ENCODE measurements around the gene ARHGEF19.
"Not testable (repeated sequence)": the region's sequence is repeated elsewhere in the genome, so short reads cannot be mapped to it uniquely, and the experiment has no call there.

The ARHGEF19 gene

DNA sequence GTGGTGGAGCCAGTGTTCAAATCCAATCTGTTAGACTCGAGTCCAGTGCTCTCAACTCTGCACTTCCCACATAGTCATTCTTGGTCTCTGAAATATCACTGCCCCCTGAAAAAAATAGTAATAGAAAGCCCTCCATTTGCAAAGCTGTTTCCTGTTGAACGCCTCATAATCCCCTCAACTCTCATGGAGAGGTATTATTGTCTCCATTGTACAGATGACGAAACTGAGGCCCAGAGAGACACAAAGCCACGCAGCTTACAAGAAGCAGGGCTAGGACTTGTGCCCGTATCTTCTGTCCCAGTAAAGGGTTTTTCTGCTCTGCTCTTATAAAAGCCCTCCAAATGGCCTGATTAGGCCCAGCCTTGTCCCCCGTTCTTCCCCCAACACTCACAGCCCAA lies 6.2 kb upstream of the ARHGEF19 start:
- Histone ChIP-seq H3K36me3 (ENCODE audit: control insufficient read depth in 2 of 2, insufficient read depth in 2 of 2, low read length in 2 of 2) (no peaks in the 10 kb centered on the region), H3K4me1 (ENCODE audit: control insufficient read depth, insufficient read depth, low read length) (peaks cover 22% of the 10 kb centered on the region), H3K4me3 (ENCODE audit: low read length in 2 of 2) (no peak overlapping the region), H3K9me3 (ENCODE audit: control insufficient read depth in 2 of 2, low read length in 2 of 2) (no peaks in the 10 kb centered on the region), H3K27me3 (ENCODE audit: control insufficient read depth in 1 of 2, insufficient read depth in 2 of 2, low read length in 2 of 2) (no peaks in the 10 kb centered on the region), H3K9ac (ENCODE audit: low read length in 2 of 2) (no peak overlapping the region), H3K27ac (ENCODE audit: low read length) (no peak overlapping the region)

GRCh38 chr1:16218014-16218673 lies 5.7 kb upstream of the ARHGEF19 start:
- Histone ChIP-seq H3K9me3 (ENCODE audit: control insufficient read depth in 2 of 2, low read length in 2 of 2) (no peaks in the 10 kb centered on the region), H3K27me3 (ENCODE audit: control insufficient read depth in 1 of 2, insufficient read depth in 2 of 2, low read length in 2 of 2) (no peaks in the 10 kb centered on the region), H3K36me3 (ENCODE audit: control insufficient read depth in 2 of 2, insufficient read depth in 2 of 2, low read length in 2 of 2) (no peaks in the 10 kb centered on the region), H3K4me3 (ENCODE audit: low read length in 2 of 2) (peak overlapping the region in 1 of 2 donors; percentile 54), H3K4me1 (ENCODE audit: control insufficient read depth, insufficient read depth, low read length) (peaks cover 22% of the 10 kb centered on the region), H3K9ac (ENCODE audit: low read length in 2 of 2) (no peak overlapping the region), H3K27ac (ENCODE audit: low read length) (no peak overlapping the region)

DNA sequence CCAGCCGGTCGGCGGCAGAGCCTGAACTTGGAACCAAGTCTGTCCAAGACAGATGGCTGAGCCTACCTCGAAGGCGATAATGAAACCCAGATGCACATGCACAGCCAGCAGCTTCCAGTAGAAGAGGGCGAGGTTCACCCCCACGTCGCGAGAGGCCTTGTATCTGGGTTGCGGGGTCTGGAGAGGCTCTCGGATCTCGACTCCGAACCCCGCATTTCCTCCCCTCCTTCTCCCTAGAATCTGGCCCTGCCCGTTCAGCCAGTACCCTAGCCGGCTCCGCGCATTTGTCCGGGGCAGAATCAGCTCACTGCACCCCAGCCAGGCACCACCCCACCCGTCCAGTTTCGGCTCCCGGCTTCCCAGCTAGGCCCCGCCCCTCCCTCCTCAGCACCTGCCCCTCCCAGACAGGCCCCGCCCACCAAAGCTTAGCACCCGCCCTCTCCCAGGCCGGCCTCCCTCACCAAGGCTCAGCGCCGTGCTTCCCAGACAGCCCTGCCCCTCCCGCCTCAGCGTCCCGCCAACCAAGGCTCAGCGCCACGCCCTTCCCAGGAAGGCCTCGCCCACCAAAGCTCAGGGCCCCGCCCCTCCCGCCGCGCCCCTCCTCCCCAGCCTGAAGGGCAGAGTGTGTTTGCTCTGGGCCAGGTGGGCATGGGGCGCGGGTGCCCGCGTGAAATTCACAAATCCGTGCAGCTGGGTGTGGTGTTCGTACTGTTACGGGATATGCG lies 4.8 kb upstream of the ARHGEF19 start:
- no peaks in the 10 kb centered on the region for H3K27me3 ChIP-seq (ENCODE audit: control insufficient read depth in 1 of 2, insufficient read depth in 2 of 2, low read length in 2 of 2)
- no peak overlapping the region for H3K27ac ChIP-seq (ENCODE audit: low read length)

GRCh38 chr1:16215882-16216753 lies 3.7 kb upstream of the ARHGEF19 start:
- Histone ChIP-seq H3K4me3 (ENCODE audit: low read length in 2 of 2) (peak overlapping the region; percentile 66 to 76), H3K9me3 (ENCODE audit: control insufficient read depth in 2 of 2, low read length in 2 of 2) (no peaks in the 10 kb centered on the region), H3K27me3 (ENCODE audit: control insufficient read depth in 1 of 2, insufficient read depth in 2 of 2, low read length in 2 of 2) (no peaks in the 10 kb centered on the region), H3K27ac (ENCODE audit: low read length) (no peak overlapping the region), H3K36me3 (ENCODE audit: control insufficient read depth in 2 of 2, insufficient read depth in 2 of 2, low read length in 2 of 2) (no peaks in the 10 kb centered on the region), H3K4me1 (ENCODE audit: control insufficient read depth, insufficient read depth, low read length) (peaks cover 22% of the 10 kb centered on the region), H3K9ac (ENCODE audit: low read length in 2 of 2) (peak overlapping the region; percentile 31 to 36)

More for the DNA sequence above, 4.8 kb upstream of the ARHGEF19 start:
- Histone ChIP-seq H3K9ac (ENCODE audit: low read length in 2 of 2) (peak overlapping the region; percentile 31 to 51), H3K36me3 (ENCODE audit: control insufficient read depth in 2 of 2, insufficient read depth in 2 of 2, low read length in 2 of 2) (no peaks in the 10 kb centered on the region), H3K9me3 (ENCODE audit: control insufficient read depth in 2 of 2, low read length in 2 of 2) (no peaks in the 10 kb centered on the region), H3K4me3 (ENCODE audit: low read length in 2 of 2) (peak overlapping the region; percentile 66 to 76), H3K4me1 (ENCODE audit: control insufficient read depth, insufficient read depth, low read length) (peaks cover 22% of the 10 kb centered on the region)

DNA sequence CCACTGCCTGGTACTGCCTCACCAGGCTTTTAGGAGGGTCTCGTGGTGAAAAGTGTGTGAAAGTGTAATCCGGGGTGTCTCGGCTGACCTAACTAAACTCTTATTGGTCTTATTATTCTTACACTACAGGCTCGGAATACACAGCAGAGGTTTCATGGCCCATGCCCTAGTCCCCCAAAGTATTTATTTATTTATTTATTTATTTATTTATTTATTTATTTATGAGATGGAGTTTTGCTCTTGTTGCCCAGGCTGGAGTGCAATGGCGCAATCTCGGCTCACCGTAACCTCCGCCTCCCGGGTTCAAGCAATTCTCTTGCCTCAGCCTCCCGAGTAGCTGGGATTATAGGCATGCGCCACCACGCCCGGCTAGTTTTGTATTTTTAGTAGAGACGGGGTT lies 2.8 kb upstream of the ARHGEF19 start:
- H3K36me3 ChIP-seq (ENCODE audit: control insufficient read depth in 2 of 2, insufficient read depth in 2 of 2, low read length in 2 of 2); H3K27me3 ChIP-seq (ENCODE audit: control insufficient read depth in 1 of 2, insufficient read depth in 2 of 2, low read length in 2 of 2); H3K9ac ChIP-seq (ENCODE audit: low read length in 2 of 2); H3K27ac ChIP-seq (ENCODE audit: low read length); H3K4me3 ChIP-seq (ENCODE audit: low read length in 2 of 2); H3K9me3 ChIP-seq (ENCODE audit: control insufficient read depth in 2 of 2, low read length in 2 of 2): not testable (repeated sequence)
- H3K4me1 ChIP-seq (ENCODE audit: control insufficient read depth, insufficient read depth, low read length), result peaks cover 22% of the 10 kb centered on the region

- not testable (repeated sequence) for H3K27ac ChIP-seq (ENCODE audit: low read length); H3K4me3 ChIP-seq (ENCODE audit: low read length in 2 of 2); H3K9ac ChIP-seq (ENCODE audit: low read length in 2 of 2); H3K9me3 ChIP-seq (ENCODE audit: control insufficient read depth in 2 of 2, low read length in 2 of 2); H3K27me3 ChIP-seq (ENCODE audit: control insufficient read depth in 1 of 2, insufficient read depth in 2 of 2, low read length in 2 of 2); H3K36me3 ChIP-seq (ENCODE audit: control insufficient read depth in 2 of 2, insufficient read depth in 2 of 2, low read length in 2 of 2)
- H3K4me1 ChIP-seq (ENCODE audit: control insufficient read depth, insufficient read depth, low read length), result peaks cover 22% of the 10 kb centered on the region
Measured at GRCh38 chr1:16213544-16213943, 1.1 kb upstream of the ARHGEF19 start.

- no peak overlapping the region for H3K9ac ChIP-seq (ENCODE audit: low read length in 2 of 2)
- no peaks in the 10 kb centered on the region for H3K36me3 ChIP-seq (ENCODE audit: control insufficient read depth in 2 of 2, insufficient read depth in 2 of 2, low read length in 2 of 2)
- H3K27ac ChIP-seq (ENCODE audit: low read length), result no peak overlapping the region
- H3K4me3 ChIP-seq (ENCODE audit: low read length in 2 of 2), result no peak overlapping the region
- H3K9me3 ChIP-seq (ENCODE audit: control insufficient read depth in 2 of 2, low read length in 2 of 2), result no peaks in the 10 kb centered on the region
- peaks cover 21% of the 10 kb centered on the region for H3K4me1 ChIP-seq (ENCODE audit: control insufficient read depth, insufficient read depth, low read length)
- no peaks in the 10 kb centered on the region for H3K27me3 ChIP-seq (ENCODE audit: control insufficient read depth in 1 of 2, insufficient read depth in 2 of 2, low read length in 2 of 2)
Measured at GRCh38 chr1:16213013-16213412, 561 bp upstream of the ARHGEF19 start.

DNA sequence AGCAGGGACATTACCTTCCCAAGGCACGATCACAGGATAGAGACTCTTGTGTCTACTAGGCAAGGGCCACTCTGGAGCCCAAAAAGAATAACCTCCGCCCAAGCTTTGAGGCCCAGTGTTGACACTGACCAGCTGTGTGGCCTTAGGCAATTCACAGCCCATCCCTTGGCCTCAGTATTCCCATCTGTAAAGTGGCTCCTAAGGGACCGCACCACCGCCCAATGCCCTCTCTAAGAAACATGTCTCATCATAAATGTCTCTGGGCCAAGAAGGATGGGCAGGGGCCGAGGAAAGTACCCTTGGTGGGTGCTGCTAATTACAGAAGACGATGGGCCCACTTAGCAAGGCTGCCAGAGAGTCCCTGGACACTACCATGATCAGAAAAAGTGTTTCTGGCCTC lies 628 bp downstream of the ARHGEF19 start:
- no peaks in the 10 kb centered on the region for H3K27me3 ChIP-seq (ENCODE audit: control insufficient read depth in 1 of 2, insufficient read depth in 2 of 2, low read length in 2 of 2)
- H3K9ac ChIP-seq (ENCODE audit: low read length in 2 of 2), result no peak overlapping the region
- no peak overlapping the region for H3K4me3 ChIP-seq (ENCODE audit: low read length in 2 of 2)
- peaks cover 18% of the 10 kb centered on the region for H3K4me1 ChIP-seq (ENCODE audit: control insufficient read depth, insufficient read depth, low read length)
- H3K27ac ChIP-seq (ENCODE audit: low read length), result no peak overlapping the region
- no peaks in the 10 kb centered on the region for H3K36me3 ChIP-seq (ENCODE audit: control insufficient read depth in 2 of 2, insufficient read depth in 2 of 2, low read length in 2 of 2)
- H3K9me3 ChIP-seq (ENCODE audit: control insufficient read depth in 2 of 2, low read length in 2 of 2), result no peaks in the 10 kb centered on the region

DNA sequence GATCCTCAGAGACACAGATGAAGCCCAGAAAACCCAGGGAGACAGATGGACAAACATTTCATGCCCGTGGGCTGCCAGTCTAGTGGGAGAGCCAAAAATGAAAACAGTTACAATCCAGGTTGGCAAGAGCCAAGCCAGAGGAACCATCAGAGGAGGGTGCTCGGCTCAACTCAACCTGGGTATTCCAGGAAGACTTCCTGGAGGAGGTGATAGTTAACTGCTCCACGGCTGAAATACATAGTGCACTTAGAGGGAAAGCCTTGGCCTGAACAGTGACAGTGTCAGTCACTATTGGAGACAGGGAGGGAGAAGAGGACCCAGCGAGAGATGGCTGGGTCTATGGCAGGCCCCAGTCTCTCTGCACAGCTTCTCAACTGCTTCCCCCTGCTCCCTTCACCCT lies 1.9 kb downstream of the ARHGEF19 start:
- no peaks in the 10 kb centered on the region for H3K36me3 ChIP-seq (ENCODE audit: control insufficient read depth in 2 of 2, insufficient read depth in 2 of 2, low read length in 2 of 2)
- H3K9me3 ChIP-seq (ENCODE audit: control insufficient read depth in 2 of 2, low read length in 2 of 2), result no peaks in the 10 kb centered on the region
- H3K9ac ChIP-seq (ENCODE audit: low read length in 2 of 2), result no peak overlapping the region
- H3K27me3 ChIP-seq (ENCODE audit: control insufficient read depth in 1 of 2, insufficient read depth in 2 of 2, low read length in 2 of 2), result no peaks in the 10 kb centered on the region
- H3K4me1 ChIP-seq (ENCODE audit: control insufficient read depth, insufficient read depth, low read length), result peaks cover 12% of the 10 kb centered on the region
- H3K27ac ChIP-seq (ENCODE audit: low read length), result no peak overlapping the region
- no peak overlapping the region for H3K4me3 ChIP-seq (ENCODE audit: low read length in 2 of 2)

- Histone ChIP-seq H3K9me3 (ENCODE audit: control insufficient read depth in 2 of 2, low read length in 2 of 2) (no peaks in the 10 kb centered on the region), H3K9ac (ENCODE audit: low read length in 2 of 2) (no peak overlapping the region), H3K36me3 (ENCODE audit: control insufficient read depth in 2 of 2, insufficient read depth in 2 of 2, low read length in 2 of 2) (no peaks in the 10 kb centered on the region), H3K4me3 (ENCODE audit: low read length in 2 of 2) (no peak overlapping the region), H3K27ac (ENCODE audit: low read length) (no peak overlapping the region), H3K4me1 (ENCODE audit: control insufficient read depth, insufficient read depth, low read length) (peaks cover 12% of the 10 kb centered on the region), H3K27me3 (ENCODE audit: control insufficient read depth in 1 of 2, insufficient read depth in 2 of 2, low read length in 2 of 2) (no peaks in the 10 kb centered on the region)
Measured at GRCh38 chr1:16209847-16210407, 2.5 kb downstream of the ARHGEF19 start.

Data from stomach smooth muscle (tissue), 2 donors.